NCI-H1436 treated with DMSO at 0.1 percent for 48 hours (cell line): ENCODE results near the gene TRMU.

Source experiments
- DNase-seq: peaks from one replicate; lab custom pipeline; 2025; lab: John Stamatoyannopoulos, UW

Gene TRMU

DNA sequence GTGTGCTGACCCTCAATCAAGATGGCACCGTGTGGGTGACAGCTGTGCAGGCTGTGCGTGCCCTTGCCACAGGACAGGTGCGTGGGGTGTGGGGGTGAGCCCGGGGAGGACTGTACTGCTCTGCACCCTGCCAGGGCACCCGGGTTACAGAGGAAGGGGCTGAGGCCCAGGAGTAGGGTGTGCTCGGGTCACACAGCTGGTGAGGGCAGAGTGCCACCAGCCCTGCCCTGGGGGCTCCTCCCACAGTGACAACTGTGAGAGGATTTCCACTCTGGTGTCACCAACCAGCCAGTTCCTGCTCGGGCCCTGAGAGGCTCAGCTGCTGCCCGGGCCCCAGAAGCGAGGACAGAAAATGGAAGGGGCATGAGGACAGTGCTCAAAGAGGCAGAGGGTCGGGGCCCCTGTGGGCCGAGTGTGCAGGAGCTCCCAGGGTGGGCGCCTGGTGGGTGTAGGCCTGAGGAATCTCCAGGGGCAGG lies 20.5 kb downstream of the TRMU start:
- DNase-seq, result no peak

DNA sequence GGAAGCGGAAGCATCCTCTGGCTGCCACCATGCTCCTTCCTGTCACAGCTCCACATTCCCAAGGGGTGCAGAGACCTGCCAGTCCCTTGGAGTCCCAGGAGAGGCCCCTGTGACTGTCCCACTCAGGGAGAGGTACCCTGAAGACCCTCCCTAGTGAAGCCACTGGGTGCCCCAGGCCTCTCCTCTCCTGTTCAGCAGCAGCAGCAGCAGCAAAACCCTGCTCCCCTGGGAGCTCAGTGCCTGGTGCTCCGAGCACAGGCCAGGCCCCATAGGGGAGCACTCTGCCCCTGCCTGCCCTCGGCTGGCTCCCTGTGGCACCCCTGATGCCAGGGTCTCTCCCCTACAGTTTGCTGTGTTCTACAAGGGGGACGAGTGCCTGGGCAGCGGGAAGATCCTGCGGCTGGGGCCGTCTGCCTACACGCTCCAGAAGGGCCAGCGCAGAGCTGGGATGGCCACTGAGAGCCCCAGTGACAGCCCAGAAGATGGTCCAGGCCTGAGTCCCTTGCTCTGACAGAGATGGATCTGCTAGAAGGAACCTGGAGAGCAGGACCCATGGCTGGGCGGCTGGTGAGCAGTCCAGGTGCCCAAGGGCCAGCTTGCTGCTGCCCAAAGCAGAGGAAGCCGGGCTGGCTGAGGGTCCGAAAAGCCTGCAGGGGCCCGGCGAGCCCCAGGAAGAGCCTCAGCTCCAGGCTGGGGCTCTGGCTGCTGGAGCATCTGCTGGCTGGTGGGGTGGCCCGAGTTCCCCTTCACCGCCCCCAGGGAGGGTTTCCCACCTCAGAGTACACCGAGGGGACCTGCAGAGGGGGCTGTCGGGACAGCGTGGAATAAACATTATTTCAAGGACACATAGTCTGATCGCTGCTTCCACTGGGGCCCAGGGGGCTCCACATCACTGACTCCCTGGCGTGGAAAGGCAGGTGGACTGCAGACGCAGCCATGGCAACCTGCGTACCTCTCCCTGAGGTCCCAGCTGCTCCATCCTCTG lies 21.3 kb downstream of the TRMU start:
- no peak for DNase-seq

DNA sequence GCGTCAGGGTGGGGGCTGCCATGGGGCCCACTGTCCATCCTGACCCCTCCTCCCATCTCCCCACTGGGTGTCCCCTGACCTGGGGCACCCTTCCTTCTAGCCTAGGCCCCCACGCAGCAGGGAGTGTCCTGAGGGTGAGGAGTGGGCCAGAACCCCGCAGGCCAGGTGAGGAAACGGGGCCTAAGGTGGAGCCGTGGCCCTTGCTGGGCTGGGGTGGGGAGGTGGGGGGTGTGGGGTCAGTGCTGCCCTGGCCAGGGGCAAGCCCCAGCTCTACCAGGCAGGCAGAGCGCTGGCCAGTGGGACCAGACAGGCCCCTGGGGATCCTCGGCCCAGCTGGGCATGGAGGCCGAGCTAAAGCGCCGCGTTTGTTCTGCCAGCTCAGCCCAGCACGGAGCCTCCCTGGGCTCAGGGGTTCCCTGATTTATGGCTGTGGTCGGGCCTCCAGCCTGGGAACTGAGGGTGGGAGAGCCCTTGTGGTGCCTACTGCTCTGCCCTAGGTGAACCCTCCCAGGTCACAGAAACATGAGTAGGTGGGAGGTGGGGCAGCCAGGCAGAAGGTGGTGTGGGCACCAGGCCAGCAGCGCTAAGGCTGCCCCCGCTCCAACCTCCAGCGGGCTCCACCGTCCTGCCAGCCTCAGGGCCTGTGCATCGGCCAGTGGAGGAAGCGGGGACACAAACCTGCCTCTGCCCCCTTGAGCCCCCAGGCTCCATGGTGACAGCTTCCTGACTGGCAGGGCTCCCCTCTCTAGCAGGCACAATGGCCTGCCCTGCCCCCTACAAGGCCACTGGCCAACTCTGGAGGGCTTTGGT lies 22.4 kb downstream of the TRMU start:
- DNase-seq, result no peak

DNA sequence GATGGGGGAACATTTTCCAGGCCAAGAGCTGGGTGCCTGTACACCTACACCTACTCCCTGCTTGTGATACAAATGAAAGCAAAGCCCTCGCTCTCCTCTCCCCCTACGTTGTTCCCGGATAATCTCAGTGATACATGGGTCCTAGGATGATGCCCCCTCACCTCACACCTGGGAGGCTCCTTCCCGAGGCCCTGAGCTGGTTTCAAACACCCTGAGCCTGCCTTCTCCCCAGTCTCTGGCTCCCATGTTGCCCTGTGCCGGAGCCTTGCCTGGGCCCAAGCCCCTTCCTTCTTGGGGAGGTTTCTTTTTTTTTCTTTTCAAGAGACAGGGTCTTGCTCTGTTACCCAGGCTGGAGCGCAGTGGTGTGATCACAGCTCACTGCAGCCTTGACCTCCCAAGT lies 23.3 kb downstream of the TRMU start:
- DNase-seq, result no peak

DNA sequence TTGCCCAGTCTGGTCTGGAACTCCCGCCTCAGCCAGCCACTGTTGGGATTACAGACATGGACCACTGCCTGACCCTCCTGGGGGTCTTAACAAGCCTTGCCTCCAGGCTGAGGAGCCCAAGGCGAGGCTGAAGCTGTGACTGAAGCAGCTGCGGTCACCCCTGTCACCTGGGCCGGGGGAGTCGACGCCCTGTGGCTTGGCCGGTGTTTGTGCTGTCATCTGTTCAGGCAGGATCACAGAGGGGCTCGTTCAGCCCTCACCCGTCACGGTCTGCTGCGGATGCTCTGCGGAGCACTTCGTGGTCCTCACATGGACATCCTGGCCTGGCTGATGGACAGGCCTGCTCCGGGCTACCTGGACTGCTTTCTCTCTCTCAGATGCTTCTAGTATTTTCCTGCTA lies 23.8 kb downstream of the TRMU start:
- no peak for DNase-seq

DNA sequence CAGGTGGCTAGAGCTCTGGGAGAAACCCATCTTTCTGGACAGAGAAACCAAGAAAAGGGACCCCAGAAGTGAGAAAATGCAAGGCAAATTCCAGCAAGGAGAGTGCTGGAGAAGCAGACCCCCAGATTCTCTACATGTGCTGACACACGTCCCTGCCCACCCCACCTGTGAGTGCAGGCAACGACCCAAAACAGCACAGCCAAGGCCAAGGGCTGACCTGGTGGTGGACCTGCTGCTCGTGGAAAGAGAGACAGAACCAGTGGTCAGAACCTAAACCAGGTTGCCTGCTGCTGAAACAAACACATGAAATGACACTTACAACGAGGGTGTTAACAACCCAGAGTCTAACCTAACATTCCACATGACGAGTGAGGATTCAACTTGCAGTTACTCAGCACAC lies 24.6 kb downstream of the TRMU start:
- DNase-seq, result no peak

DNA sequence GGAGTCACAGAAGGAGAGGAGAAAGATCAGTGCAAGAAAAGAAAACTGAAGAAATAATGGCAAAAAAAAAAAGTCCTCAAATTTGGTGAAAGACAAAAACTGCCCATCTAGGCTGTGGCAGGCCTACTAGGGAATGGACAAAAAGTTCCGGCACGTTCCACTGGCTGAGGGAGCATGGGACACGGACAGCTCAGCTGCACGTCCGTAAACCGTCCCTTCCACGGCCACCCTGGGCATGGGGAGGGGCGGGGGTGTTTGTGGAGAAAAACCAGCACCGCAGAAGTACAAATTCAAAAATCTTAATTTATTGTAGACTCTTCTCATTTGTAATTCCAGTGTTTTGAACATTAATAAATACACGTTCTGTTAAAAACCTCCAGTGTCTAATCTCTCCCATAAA lies 25.4 kb downstream of the TRMU start:
- DNase-seq, result no peak

DNA sequence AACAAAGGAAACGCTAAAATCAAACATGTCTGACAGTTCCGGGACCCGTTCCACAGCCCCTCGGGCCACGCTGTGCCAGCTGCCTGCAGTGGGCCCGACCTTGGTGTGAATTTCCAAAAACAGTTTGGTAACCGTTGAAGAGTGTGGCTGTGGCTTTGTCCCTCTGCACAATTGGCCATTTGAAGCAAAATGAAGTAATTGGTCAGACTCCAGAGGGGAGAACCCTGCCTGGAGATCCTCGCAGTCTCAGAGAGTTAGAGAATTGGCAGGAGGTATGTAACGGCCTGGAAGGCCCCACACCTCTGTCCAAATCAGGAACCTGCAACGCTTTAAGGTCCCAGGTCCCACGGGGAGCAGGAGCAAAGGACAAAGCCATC lies 26.3 kb downstream of the TRMU start:
- DNase-seq, result no peak

DNA sequence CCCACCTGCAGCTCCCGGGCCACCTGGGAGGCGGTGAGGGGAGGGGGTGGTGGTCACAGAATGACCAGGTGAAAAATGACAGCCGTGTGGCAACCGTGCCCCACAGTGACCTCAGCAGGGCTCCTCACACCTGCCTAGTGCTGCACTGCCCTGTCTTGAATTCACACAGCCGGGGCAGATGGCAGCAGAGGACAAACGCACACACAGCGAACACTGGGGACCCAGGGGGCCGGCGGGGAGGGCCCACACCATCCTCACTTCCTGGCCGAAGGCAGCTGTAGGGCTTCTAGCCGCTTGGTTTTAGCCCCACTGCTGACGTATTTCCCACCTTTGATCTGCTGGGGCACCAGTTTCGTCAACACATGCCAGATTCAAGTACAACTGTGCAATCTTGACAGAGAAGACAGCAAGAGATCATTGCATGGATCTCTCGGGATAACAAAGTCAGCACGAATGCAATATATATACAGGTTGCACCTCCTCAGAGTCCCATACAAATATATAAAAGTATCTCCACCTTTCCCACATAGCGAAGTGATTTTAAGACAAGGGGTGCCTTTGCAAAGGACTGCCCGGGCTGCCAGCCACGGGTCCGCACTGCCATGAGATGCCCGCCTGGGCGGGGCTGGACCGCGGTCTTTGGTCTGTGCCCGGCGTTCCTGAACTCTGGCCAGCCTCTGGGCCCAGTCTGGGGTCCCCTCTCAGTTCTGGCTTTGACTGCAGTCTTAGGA lies 26.9 kb downstream of the TRMU start:
- no peak for DNase-seq

DNA sequence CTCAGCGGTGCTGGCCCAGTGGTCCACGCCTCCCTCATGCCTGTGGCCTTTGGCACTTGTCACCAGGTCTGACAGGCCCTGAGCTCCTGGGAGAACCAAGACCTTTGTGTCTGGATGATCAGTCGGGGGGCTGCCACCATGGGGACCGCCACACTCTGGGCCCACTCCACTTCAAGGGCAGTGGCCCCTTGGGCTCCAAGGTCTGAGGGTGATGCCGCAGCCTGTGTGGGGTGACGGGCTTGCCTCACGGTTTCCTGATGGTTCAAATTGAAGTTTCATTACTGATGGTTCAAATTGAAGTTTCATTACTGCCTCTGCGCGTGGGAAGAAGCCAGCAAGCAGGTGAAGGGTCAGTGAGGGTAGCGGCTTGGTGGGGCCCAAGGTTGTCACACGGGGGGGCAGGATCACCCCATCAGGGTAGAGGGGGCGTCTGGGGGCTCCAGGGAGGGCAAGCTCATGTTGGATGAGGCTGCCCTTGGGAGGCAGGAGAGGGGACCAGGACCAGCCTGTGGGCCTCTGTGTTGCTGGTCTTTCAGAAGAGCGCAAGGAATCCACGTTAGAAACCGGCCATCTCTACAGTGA lies 27.5 kb downstream of the TRMU start:
- DNase-seq, result no peak

DNA sequence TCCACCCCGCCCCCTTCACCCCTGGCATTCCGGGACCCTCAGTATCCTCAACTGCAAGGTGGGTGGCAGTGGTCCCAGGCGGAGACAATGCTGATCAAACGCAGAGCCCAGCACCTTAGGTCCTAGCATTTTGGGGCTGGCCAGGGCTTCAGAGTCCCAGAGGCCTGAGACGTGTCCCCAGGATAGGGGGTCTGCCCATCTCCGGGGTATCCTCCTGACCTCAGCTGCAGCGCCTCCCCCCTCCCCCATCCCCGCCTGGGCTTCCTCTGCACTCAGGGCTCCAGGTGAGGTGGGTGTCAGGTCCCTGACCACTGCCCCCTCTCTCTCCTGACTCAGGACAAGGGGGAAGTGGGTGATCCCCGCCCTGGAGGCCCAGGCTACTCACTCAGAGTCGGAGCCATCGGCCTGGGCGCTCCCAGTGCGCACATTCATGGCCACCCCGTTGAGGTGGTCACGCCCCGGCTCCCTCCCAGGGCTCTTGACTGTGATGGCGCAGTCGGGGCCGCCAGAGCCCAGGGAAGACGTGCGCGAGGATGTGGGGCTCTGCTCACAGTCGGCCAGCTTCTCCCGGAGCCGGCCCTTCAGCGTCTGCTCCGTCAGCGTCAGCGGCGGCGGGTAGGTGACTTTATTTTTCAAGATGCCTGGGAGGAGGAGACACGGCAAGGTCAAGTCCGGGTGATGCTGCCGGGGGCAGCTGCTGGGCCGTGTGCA lies 28.3 kb downstream of the TRMU start:
- no peak for DNase-seq

DNA sequence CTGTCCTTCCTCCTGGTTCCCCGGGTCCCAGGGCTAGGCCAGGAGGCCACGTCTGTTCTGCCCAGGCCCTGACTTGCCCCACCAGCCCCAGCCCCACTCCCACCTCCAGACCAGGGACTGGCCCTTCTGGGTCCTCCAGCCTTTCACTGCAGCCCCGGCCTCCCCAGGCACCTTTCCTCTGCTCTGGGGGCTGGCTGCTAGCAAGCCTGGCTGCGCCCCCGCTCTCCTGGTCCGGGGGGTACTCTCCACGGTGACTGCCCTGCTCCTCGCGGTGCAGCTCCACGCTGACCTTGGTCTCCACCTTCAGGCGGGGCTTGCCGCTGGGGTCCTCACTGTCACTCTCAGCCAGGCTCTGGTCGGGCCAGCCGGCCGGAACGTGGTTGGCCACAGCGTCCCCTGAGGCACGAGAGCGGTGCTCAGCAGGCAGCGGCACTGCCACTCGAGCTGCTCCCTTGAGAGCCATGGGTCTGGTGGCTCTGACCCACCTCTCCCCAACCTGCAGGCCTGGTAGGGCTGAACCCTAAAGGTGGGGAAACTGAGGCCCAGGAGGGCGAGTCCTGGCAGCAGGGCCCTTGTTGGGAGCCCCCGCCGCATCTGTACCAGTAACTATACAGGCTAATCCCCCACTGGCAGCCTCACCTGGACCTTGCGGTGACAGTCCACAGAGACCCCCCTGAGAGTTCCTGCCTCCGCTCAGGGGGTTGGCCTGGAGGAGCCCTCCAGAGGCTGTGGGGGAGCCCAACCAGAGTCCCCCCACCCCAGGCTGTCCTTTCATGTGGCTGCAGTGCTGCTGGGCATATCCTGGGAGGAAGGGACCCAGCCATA lies 29.0 kb downstream of the TRMU start:
- DNase-seq, result no peak

DNA sequence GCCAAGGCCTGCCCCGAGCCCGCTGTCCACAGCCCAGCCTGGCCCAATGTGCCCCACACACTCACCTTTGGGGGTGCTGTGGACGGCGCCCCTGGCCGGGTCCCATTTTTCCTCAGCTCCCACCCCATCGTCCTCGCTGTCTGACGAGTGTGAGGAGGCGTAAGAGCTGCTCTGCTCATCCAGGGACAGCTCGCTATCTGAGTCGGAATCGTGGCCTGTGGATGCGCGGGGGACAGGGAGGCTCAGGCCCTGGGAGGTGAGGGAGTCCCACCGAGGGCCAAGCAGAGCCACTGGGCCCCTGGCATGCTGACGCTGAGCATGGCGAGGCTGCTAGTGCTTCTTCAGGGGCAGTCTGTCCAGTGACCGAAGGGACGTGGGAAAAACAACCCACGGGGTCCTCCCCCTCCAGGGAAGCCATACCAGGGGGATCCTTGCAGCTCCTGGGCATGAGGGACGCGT lies 29.7 kb downstream of the TRMU start:
- no peak for DNase-seq

DNA sequence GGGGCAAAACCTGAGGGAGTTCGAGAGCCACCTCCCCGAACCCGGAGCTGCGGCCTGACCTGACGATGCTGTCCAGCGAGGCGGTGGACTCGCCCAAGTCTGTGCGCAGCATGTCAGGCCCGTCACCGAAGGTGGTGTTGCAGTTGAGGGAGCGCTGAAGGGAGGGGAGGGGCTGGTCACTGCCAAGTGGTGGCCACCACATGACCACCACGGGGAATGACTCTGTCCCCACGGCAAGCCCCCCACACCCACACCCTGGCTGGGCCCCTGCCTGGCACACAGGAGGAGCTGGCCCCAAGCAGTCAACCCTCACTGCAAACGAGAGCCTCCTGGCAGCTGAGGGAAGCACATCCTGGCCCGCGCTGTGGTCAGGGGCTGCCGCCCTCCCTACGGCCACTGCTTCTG lies 30.8 kb downstream of the TRMU start:
- DNase-seq, result no peak

DNA sequence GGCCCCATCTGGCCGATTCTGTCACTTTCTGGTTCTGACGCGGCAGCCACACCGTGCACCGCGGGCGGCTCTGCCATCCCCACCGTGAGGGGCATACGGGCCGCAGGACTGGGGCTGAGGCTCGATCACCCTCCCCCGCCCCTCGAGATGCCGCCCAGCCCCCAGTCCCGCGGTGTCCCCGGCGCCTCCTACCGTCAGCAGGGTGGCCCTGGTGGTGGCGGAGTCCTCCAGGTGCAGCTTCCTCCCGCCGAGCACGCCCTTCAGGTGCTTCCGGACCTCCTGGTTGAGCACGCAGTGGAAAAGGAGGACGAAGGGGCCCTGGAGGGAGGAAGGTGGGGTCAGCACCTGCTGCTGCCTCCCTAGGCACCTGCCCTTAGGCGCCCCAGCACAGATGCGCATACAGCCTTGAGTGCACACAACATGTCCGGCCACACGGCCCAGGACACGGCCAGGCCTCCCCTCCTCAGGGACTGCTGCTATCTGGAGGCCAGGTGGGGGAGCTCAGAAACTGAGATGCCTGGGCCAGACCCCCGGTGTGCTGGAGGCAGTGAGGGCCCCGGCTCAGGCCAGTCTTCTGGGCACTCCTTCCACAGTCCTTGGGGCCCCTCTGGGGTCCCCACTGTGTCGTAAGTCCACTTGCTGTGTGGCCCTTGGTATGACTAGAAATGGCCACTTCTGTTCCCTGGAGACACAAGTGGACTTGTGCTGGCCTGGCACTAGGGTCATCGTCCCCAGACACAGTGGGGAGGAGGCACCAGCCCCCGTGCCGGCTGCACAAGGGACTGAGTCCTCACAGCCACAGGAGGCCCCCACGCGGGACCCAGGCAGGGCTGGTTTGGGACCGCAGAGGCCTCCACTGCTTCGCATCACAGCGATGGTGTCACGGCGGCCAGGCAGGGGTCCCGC lies 31.5 kb downstream of the TRMU start:
- DNase-seq, result no peak

DNA sequence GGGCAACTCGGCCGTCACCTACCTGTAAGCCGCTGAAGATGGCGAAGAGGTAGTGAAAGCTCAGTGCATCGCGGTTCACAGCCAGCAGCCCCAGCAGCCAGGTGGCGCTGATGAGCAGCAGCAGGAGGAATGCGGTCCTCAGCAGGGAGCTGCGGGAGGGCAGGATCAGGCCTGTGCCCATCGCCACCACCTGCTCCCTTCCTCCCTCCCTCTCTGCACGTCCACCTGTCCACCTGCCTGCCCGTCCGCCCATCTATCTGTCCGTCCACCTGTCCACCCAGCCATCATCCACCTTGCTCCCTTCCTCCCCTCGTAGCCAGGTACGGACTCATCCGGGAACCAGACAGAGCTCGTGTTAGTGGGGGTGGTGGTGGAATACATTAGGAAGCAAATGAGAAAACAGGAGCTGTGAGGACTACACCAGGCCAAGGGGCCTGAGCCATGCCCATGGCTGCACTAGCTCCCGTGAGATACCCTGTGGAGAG lies 32.2 kb downstream of the TRMU start:
- no peak for DNase-seq

DNA sequence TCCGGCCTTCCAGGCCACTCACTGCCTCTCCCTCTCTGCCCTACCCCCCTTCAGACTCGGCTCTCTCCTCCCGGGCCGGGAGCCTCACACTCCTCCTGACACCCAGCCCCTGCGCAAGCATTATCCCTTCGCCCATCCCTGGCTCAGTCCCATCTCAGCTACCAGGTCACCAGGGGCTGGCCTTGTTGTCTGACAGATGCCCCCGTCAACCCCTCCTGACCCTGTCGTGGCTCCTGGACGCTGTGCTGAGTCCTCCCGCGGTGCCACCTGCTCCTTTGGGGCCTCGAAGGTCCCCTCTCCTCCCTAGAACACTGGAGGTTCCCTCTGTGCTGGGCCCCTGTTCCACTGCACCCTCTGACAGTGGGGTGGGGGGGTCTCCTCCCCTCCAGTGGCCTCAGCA lies 32.9 kb downstream of the TRMU start:
- DNase-seq, result no peak

DNA sequence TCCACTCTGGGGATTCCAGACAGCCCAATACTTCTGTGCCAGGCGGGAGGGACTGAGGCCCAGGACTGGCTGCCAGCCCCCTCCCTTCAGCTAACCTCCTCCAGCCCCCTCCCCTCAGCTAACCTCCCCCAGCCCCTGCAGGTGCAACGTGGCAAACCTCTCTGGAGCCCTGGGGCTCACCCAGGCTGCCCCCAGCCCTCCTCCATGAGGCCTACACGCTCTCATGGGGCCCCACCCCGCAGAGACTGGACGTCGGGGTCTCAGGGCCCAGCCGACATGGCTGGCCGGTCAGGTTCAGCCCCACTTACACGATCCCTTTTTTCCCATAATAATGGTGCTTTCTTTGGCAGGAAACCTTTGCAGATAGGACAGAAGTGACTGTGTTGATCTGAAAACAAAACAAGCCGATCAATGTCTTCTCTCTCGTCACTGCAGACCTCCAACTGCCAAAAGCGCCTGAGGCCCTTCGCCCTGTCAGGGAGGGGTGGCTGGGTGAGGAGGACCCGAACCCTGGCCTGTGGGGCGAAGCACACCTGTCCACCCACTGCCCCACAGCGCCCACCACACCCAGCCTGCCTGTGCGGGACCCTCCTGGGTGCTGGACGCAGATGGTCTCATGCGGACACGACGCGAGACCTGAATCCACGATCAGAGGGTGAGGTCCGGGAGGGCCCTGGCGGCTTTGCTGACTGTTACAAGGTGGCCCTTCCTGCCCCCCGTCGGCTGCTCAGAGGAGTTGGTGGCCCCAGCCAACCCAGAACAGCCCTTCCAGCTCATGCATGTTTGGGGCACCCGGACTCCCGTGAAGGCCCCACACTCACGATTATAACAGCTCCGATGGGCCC lies 33.6 kb downstream of the TRMU start:
- no peak for DNase-seq
